Progenitor cell of endocrine pancreas (in vitro differentiated cells): ENCODE results near the gene CSRNP3. TPM values are rescaled to one million over a fixed set of nuclear protein-coding genes. Genes with fewer than 3 reads are reported as not detected.

ENCODE experiments used
- DNase-seq: peaks from one replicate; pipeline ENCODE4 v3.0.0; 2021; ENCODE audit warnings: low spot score; ENCODE audit not compliant: unreplicated experiment
- H3K27ac Mint-ChIP-seq: 2 replicates; pipeline ENCODE4 v1.8.0; 2021; ENCODE audit warnings: mild to moderate bottlenecking, moderate library complexity, mixed read lengths
- H3K27me3 Mint-ChIP-seq: 2 replicates; pipeline ENCODE4 v1.8.0; 2021; ENCODE audit warnings: mixed read lengths
- H3K36me3 Mint-ChIP-seq: 2 replicates; pipeline ENCODE4 v1.8.0; 2022; ENCODE audit warnings: mixed read lengths; ENCODE audit not compliant: insufficient read depth
- H3K4me1 Mint-ChIP-seq: 2 replicates; pipeline ENCODE4 v1.8.0; 2021; ENCODE audit warnings: low read depth, mixed read lengths
- H3K4me3 Mint-ChIP-seq: 2 replicates; pipeline ENCODE4 v1.8.0; 2021; ENCODE audit warnings: low read depth, mild to moderate bottlenecking, moderate library complexity, mixed read lengths
- H3K9me3 Mint-ChIP-seq: 2 replicates; pipeline ENCODE4 v1.8.0; 2021; ENCODE audit warnings: low read depth, mixed read lengths
- CTCF ChIP-seq: fragments of 200-600 bp; sonication (generic); IDR thresholded peaks from one replicate; pipeline ENCODE4 v1.5.0; 2021; ENCODE audit warnings: antibody characterized with exemption, mild to moderate bottlenecking; ENCODE audit not compliant: unreplicated experiment
- total RNA-seq: library from RNA; stranded (reverse); gene quantifications from 2 replicates; pipeline ENCODE4 v1.2.1, GENCODE V29; 2021

Gene CSRNP3
- total RNA-seq, 1 donor from 2014 or later, result 10.7 TPM

- no peak overlapping the region for H3K4me3 Mint-ChIP-seq
- H3K4me1 Mint-ChIP-seq, result peaks cover 2% of the 10 kb centered on the region
- H3K9me3 Mint-ChIP-seq, result no peaks in the 10 kb centered on the region
- H3K27me3 Mint-ChIP-seq, result no peaks in the 10 kb centered on the region
- no peak for DNase-seq
- H3K36me3 Mint-ChIP-seq, result no peaks in the 10 kb centered on the region
- no peak overlapping the region for H3K27ac Mint-ChIP-seq
- no peak for TF ChIP-seq CTCF
Observed at GRCh38 chr2:165544897-165545296, 75.4 kb downstream of the CSRNP3 start.

- TF ChIP-seq CTCF, result no peak
Observed at GRCh38 chr2:165547900-165548299, 78.4 kb downstream of the CSRNP3 start.

GRCh38 chr2:165549619-165550018 lies 80.1 kb downstream of the CSRNP3 start:
- H3K27me3 Mint-ChIP-seq, result no peaks in the 10 kb centered on the region
- H3K36me3 Mint-ChIP-seq, result no peaks in the 10 kb centered on the region
- no peak overlapping the region for H3K4me3 Mint-ChIP-seq
- no peak for TF ChIP-seq CTCF
- no peak overlapping the region for H3K27ac Mint-ChIP-seq
- H3K4me1 Mint-ChIP-seq, result no peaks in the 10 kb centered on the region
- H3K9me3 Mint-ChIP-seq, result no peaks in the 10 kb centered on the region
- DNase-seq, result no peak

More at GRCh38 chr2:165547900-165548299, 78.4 kb downstream of the CSRNP3 start:
- H3K4me1 Mint-ChIP-seq, result no peaks in the 10 kb centered on the region
- no peak overlapping the region for H3K4me3 Mint-ChIP-seq
- DNase-seq, result no peak
- no peak overlapping the region for H3K27ac Mint-ChIP-seq
- H3K9me3 Mint-ChIP-seq, result no peaks in the 10 kb centered on the region
- H3K36me3 Mint-ChIP-seq, result no peaks in the 10 kb centered on the region
- H3K27me3 Mint-ChIP-seq, result no peaks in the 10 kb centered on the region

GRCh38 chr2:165558832-165559231 lies 89.3 kb downstream of the CSRNP3 start:
- Mint-ChIP-seq H3K9me3 (no peaks in the 10 kb centered on the region), H3K36me3 (no peaks in the 10 kb centered on the region), H3K4me1 (no peaks in the 10 kb centered on the region), H3K4me3 (no peak overlapping the region), H3K27ac (no peak overlapping the region), H3K27me3 (no peaks in the 10 kb centered on the region)
- DNase-seq, result no peak
- no peak for TF ChIP-seq CTCF

- Mint-ChIP-seq H3K4me3 (no peak overlapping the region), H3K27ac (no peak overlapping the region), H3K9me3 (no peaks in the 10 kb centered on the region), H3K4me1 (no peaks in the 10 kb centered on the region), H3K36me3 (no peaks in the 10 kb centered on the region), H3K27me3 (no peaks in the 10 kb centered on the region)
- TF ChIP-seq CTCF, result no peak
- DNase-seq, result no peak
Observed at GRCh38 chr2:165560377-165560988, 91.0 kb downstream of the CSRNP3 start.
